HCT116 (cell line): ENCODE data around the gene NSMCE3. TPM values are rescaled to one million over a fixed set of nuclear protein-coding genes. Genes with fewer than 3 reads are reported as not detected.

ENCODE experiments used
- ATAC-seq: fragments of 200-7000 bp; cut with Tn5 transposase; 2 replicates; pipeline ENCODE4 v1.9.1; 2020; ENCODE audit warnings: mild to moderate bottlenecking, moderate library complexity
- BruUV-seq: library from RNA; stranded (reverse); fragments of 400-500 nt; replicated peaks from 2 replicates; lab custom pipeline; 2021; lab: Mats Ljungman, UMichigan
- CTCF ChIA-PET: fragments of 300-600 bp; sonication (Branson Sonifier 250); formaldehyde crosslinking; loops from one replicate; lab custom pipeline; 2021; ENCODE audit warnings: antibody characterized with exemption; lab: Charles Lee
- POLR2A ChIA-PET: fragments of 300-600, 350-600 bp; sonication (Branson Sonifier 250); formaldehyde crosslinking; loops from one replicate; lab custom pipeline; 2021; ENCODE audit warnings: antibody characterized with exemption; lab: Charles Lee
- RAD21 ChIA-PET, 2 experiments: fragments of 300-600 bp; sonication (Branson Sonifier 250); formaldehyde crosslinking; loops; one replicate each; lab custom pipeline; 2023; ENCODE audit warnings: low total read pairs in 2 of 2; ENCODE audit not compliant: uncharacterized antibody in 2 of 2, unreplicated experiment in 2 of 2, low non-redundant PET in 1 of 2; lab: Charles Lee
- DNase-seq: peaks from one replicate; pipeline ENCODE4 v3.0.0-alpha.2; 2010; ENCODE audit warnings: low read depth, low spot score
- H2AFZ ChIP-seq: fragments of 200-600 bp; shearing (Covaris generic), sonication (generic); 2 replicates; pipeline ENCODE4 v1.6.1; 2017; ENCODE audit warnings: low read depth, mixed run types, mixed read lengths, antibody characterized with exemption, low read length; ENCODE audit not compliant: poor library complexity, severe bottlenecking
- H3K27ac ChIP-seq: 2 replicates; pipeline ENCODE4 v1.5.1; 2012; ENCODE audit warnings: low read depth, low read length
- H3K27me3 ChIP-seq: fragments of 200-600 bp; sonication (generic); 2 replicates; pipeline ENCODE4 v1.6.1; 2016; ENCODE audit warnings: mixed run types, low read length, mixed read lengths; ENCODE audit not compliant: insufficient read depth
- H3K36me3 ChIP-seq, 2 experiments: fragments of 200-500 bp in 1 of 2; fragments of 200-600 bp in 1 of 2; sonication (Bioruptor generic) in 1 of 2; sonication (generic) in 1 of 2; 2 replicates each; pipeline versions ENCODE4 v1.5.1 to v1.6.1; 2014 to 2016; ENCODE audit warnings: low read length in 2 of 2, inconsistent platforms in 1 of 2, mixed read lengths in 1 of 2, mixed run types in 1 of 2; ENCODE audit not compliant: insufficient read depth in 2 of 2, control insufficient read depth in 1 of 2
- H3K4me1 ChIP-seq, 2 experiments: fragments of 200-600 bp in 1 of 2; sonication (generic) in 1 of 2; 2 replicates each; pipeline versions ENCODE4 v1.5.1 to v1.6.1; 2012 to 2017; ENCODE audit warnings: low read length in 2 of 2, inconsistent platforms in 1 of 2, mild to moderate bottlenecking in 1 of 2, mixed read lengths in 1 of 2, mixed run types in 1 of 2, moderate library complexity in 1 of 2; ENCODE audit not compliant: insufficient read depth in 2 of 2, control insufficient read depth in 1 of 2
- H3K4me2 ChIP-seq: fragments of 200-600 bp; sonication (generic); 2 replicates; pipeline ENCODE4 v1.6.1; 2017; ENCODE audit warnings: mixed run types, low read length, mixed read lengths
- H3K4me3 ChIP-seq, 2 experiments: fragments of 200-600 bp in 1 of 2; sonication (generic) in 1 of 2; replicated peaks in 1 of 2; 2 replicates each; pipeline ENCODE4 v1.5.1; 2011 to 2016; ENCODE audit warnings: low read length in 2 of 2, control low read depth in 1 of 2, low read depth in 1 of 2, mild to moderate bottlenecking in 1 of 2, mixed read lengths in 1 of 2, mixed run types in 1 of 2
- H3K79me2 ChIP-seq: fragments of 200-600 bp; sonication (generic); 2 replicates; pipeline ENCODE4 v1.6.1; 2017; ENCODE audit warnings: mild to moderate bottlenecking, mixed run types, low read length, moderate library complexity, mixed read lengths; ENCODE audit not compliant: insufficient read depth
- H3K9ac ChIP-seq: fragments of 200-600 bp; sonication (generic); 2 replicates; pipeline ENCODE4 v1.6.1; 2016; ENCODE audit warnings: low read length, mixed read lengths
- H3K9me2 ChIP-seq: fragments of 200-600 bp; sonication (generic), shearing (Covaris generic); 2 replicates; pipeline ENCODE4 v1.6.1; 2017; ENCODE audit warnings: mixed run types, mild to moderate bottlenecking, moderate library complexity; ENCODE audit not compliant: insufficient read depth
- H3K9me3 ChIP-seq, 2 experiments: fragments of 200-500 bp in 1 of 2; fragments of 200-600 bp in 1 of 2; sonication (Bioruptor generic) in 1 of 2; sonication (generic) in 1 of 2; 2 replicates each; pipeline ENCODE4 v1.6.1; 2014 to 2017; ENCODE audit warnings: low read length in 2 of 2, mixed read lengths in 2 of 2, inconsistent platforms in 1 of 2, low read depth in 1 of 2, mild to moderate bottlenecking in 1 of 2, mixed run types in 1 of 2, moderate library complexity in 1 of 2; ENCODE audit not compliant: control insufficient read depth in 1 of 2, insufficient read depth in 1 of 2
- H4K20me1 ChIP-seq: fragments of 200-600 bp; sonication (generic), shearing (Covaris generic); 2 replicates; pipeline ENCODE4 v1.6.1; 2017; ENCODE audit warnings: mixed run types, mild to moderate bottlenecking, moderate library complexity; ENCODE audit not compliant: insufficient read depth
- ATF3 ChIP-seq: IDR thresholded peaks from 2 replicates; pipeline ENCODE4 v1.6.1; 2012
- EGR1 ChIP-seq: IDR thresholded peaks from 2 replicates; pipeline ENCODE4 v1.6.1; 2012; ENCODE audit warnings: low read depth
- ELF1 ChIP-seq: IDR thresholded peaks from 2 replicates; pipeline ENCODE4 v1.6.1; 2012; ENCODE audit warnings: low read depth, borderline replicate concordance
- EZH2 ChIP-seq: fragments of 200-600 bp; sonication (generic); IDR thresholded peaks from 2 replicates; pipeline ENCODE4 v1.6.1; 2017; ENCODE audit warnings: antibody characterized with exemption, mixed run types
- EZH2phosphoT487 ChIP-seq: fragments of 200-600 bp; IDR thresholded peaks from 2 replicates; pipeline ENCODE4 v1.6.1; 2018; ENCODE audit warnings: antibody characterized with exemption, borderline replicate concordance
- FOSL1 ChIP-seq: IDR thresholded peaks from 2 replicates; pipeline ENCODE4 v1.6.1; 2012; ENCODE audit warnings: low read depth
- JUND ChIP-seq: IDR thresholded peaks from 2 replicates; pipeline ENCODE4 v1.6.1; 2012
- POLR2A ChIP-seq: IDR thresholded peaks from 2 replicates; pipeline ENCODE4 v1.7.0; 2011; ENCODE audit warnings: borderline replicate concordance; ENCODE audit not compliant: insufficient read depth, insufficient read length; ENCODE audit errors: extremely low read depth
- POLR2AphosphoS5 ChIP-seq: IDR thresholded peaks from 2 replicates; pipeline ENCODE4 v1.6.1; 2011; ENCODE audit warnings: mild to moderate bottlenecking, low read depth, low read length, moderate library complexity
- RAD21 ChIP-seq: IDR thresholded peaks from 2 replicates; pipeline ENCODE4 v1.6.1; 2012; ENCODE audit warnings: low read depth, mild to moderate bottlenecking
- REST ChIP-seq: IDR thresholded peaks from 2 replicates; pipeline ENCODE4 v1.6.1; 2012; ENCODE audit warnings: low read depth
- SIN3A ChIP-seq: IDR thresholded peaks from 2 replicates; pipeline ENCODE4 v1.6.1; 2012; ENCODE audit warnings: low read depth
- SP1 ChIP-seq: IDR thresholded peaks from 2 replicates; pipeline ENCODE4 v1.6.1; 2012; ENCODE audit warnings: low read depth
- SRF ChIP-seq: IDR thresholded peaks from 2 replicates; pipeline ENCODE4 v1.6.1; 2012; ENCODE audit warnings: low read depth
- ZBTB33 ChIP-seq: IDR thresholded peaks from 2 replicates; pipeline ENCODE4 v1.6.1; 2011; ENCODE audit warnings: mild to moderate bottlenecking, low read length, moderate library complexity; ENCODE audit not compliant: insufficient replicate concordance; ENCODE audit errors: extremely low read depth
- ZNF274 ChIP-seq: fragments of 200-500 bp; sonication (Bioruptor generic); IDR thresholded peaks from 2 replicates; pipeline ENCODE4 v1.6.1; 2014; ENCODE audit warnings: mild to moderate bottlenecking, low read depth, low read length, inconsistent platforms
- intact Hi-C: fragments of 100-400 bp; cut with micrococcal nuclease; formaldehyde crosslinking; loops from 2 replicates; pipeline ENCODE4 v1.10.0; 2022
- total RNA-seq: library from RNA; stranded (reverse); gene quantifications from one replicate; pipeline ENCODE4 v1.2.1, GENCODE V29; 2021; ENCODE audit not compliant: unreplicated experiment
- TF ChIP-seq, protein P1 (sequence below): IDR thresholded peaks from 2 replicates; pipeline ENCODE4 v1.6.1; 2012

The NSMCE3 gene
- total RNA-seq, 1 experiment from 2014 or later, result 5.7 TPM

DNA sequence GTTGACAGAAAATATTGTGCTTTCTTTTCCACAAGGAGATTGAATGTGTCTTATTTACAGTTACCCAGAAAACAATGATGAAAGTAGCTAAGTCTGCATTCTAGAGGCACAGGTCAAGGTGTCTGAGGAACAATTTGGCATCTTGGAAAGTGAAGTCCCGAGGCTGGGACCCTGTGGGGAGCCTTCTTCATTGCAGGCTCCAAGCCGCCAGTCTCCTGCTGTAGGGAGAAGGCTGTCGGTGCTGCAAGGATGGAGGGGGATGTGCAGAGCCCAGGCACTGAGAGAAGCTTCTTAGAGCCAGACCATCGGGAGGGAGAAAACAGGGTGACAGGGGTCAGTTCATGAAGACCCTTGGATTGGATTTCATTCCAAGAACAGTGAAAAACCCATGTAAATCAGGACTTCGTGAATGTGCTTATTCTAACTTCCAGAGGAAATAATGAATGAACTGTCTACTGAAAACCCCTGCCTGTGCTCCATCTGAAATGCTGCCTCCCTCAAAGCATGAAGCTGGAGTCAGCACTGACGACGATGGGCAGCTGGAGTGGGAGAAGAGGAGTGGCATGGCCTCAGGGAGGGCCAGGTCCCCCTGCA is 25.2 kb upstream of the NSMCE3 start:
- CTCF ChIA-PET, result no interaction called here

More for the DNA sequence above, 25.2 kb upstream of the NSMCE3 start:
- intact Hi-C loops, result no loop called here
- Histone ChIP-seq H3K9me2 (no peaks in the 10 kb centered on the region), H3K9me3 (no peaks in the 10 kb centered on the region), H3K9ac (no peak overlapping the region), H4K20me1 (no peaks in the 10 kb centered on the region)
- POLR2A ChIA-PET, result no interaction called here
- no TSS peak for BruUV-seq
- no peak for ATAC-seq
- TF ChIP-seq POLR2A (no peak), EGR1 (no peak), JUND (no peak), ELF1 (no peak), POLR2AphosphoS5 (no peak), ZNF274 (no peak), SIN3A (no peak), EZH2phosphoT487 (no peak), EZH2 (no peak), ZBTB33 (no peak), SRF (no peak), SP1 (no peak), REST (no peak), RAD21 (no peak), FOSL1 (no peak), ATF3 (no peak)
- TF ChIP-seq, protein P1, sequence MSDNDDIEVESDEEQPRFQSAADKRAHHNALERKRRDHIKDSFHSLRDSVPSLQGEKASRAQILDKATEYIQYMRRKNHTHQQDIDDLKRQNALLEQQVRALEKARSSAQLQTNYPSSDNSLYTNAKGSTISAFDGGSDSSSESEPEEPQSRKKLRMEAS, result no peak
- TF ChIP-seq, all 23 proteins: peak for 0
- Histone ChIP-seq H3K27me3 (peaks cover 9% of the 10 kb centered on the region), H3K27ac (no peak overlapping the region), H3K79me2 (no peaks in the 10 kb centered on the region), H3K4me1 (no peaks in the 10 kb centered on the region), H2AFZ (no peak overlapping the region), H3K4me2 (no peak overlapping the region), H3K36me3 (no peaks in the 10 kb centered on the region), H3K4me3 (no peak overlapping the region)
- RAD21 ChIA-PET, result no interaction called here
- no peak for DNase-seq
